ENCODE data around the gene ATG7.

- TF ChIP-seq CTCF (optimal IDR thresholded peaks at IDR 0.05 in 1 of 3, IDR thresholded peaks at IDR 0.05 in 1 of 3, conservative IDR thresholded peaks at IDR 0.05 in 1 of 3; ENCODE audit: extremely low read depth in 1 of 3, insufficient read depth in 2 of 3, low read length in 3 of 3) (no peak), EZH2 (IDR thresholded peaks at IDR 0.05; ENCODE audit: low read length) (no peak)
Measured at GRCh38 chr3:11310258-11310657, 38.1 kb downstream of the ATG7 start.

Measured in keratinocyte (primary cell).